ENCODE measurements around the gene CDC25B. TPM values are rescaled to one million over a fixed set of nuclear protein-coding genes. Genes with fewer than 3 reads are reported as not detected.

CDC25B gene
- total RNA-seq, 1 experiment from 2014 or later, result 74.6 TPM

Other genes with a start within 250 kb of the CDC25B start
- not detected in 2 replicates for gene GFRA4, start 132.9 kb upstream of the CDC25B start, total RNA-seq (2014; rRNA removed; shearing (Covaris generic))
- gene ADAM33, start 114.3 kb upstream of the CDC25B start, total RNA-seq (2014; rRNA removed; shearing (Covaris generic)), result not detected in 2 replicates
- gene SIGLEC1, start 83.7 kb upstream of the CDC25B start, total RNA-seq (2014; rRNA removed; shearing (Covaris generic)), result not detected in 2 replicates
- gene HSPA12B, start 63.6 kb upstream of the CDC25B start, total RNA-seq (2014; rRNA removed; shearing (Covaris generic)), result not detected in 2 replicates
- gene ADISSP, start 28.6 kb upstream of the CDC25B start, total RNA-seq (2014; rRNA removed; shearing (Covaris generic)), result 31.9 and 40.0 TPM in 2 replicates
- not detected in 2 replicates for gene SPEF1, start 14.9 kb upstream of the CDC25B start, total RNA-seq (2014; rRNA removed; shearing (Covaris generic))
- gene CENPB, start 9.6 kb upstream of the CDC25B start, total RNA-seq (2014; rRNA removed; shearing (Covaris generic)), result 144 and 158 TPM in 2 replicates
- 17.2 and 17.7 TPM in 2 replicates for gene AP5S1, start 24.2 kb downstream of the CDC25B start, total RNA-seq (2014; rRNA removed; shearing (Covaris generic))
- gene MAVS, start 50.5 kb downstream of the CDC25B start, total RNA-seq (2014; rRNA removed; shearing (Covaris generic)), result 14.4 and 21.5 TPM in 2 replicates
- gene PANK2, start 93.1 kb downstream of the CDC25B start, total RNA-seq (2014; rRNA removed; shearing (Covaris generic)), result 66.3 and 70.6 TPM in 2 replicates
- 8.8 and 9.6 TPM in 2 replicates for gene RNF24, start 219.2 kb downstream of the CDC25B start, total RNA-seq (2014; rRNA removed; shearing (Covaris generic))